IMR-90 (cell line): ENCODE data around the gene ZNF99. TPM values are rescaled to one million over a fixed set of nuclear protein-coding genes. Genes with fewer than 3 reads are reported as not detected.

Source experiments
- ATAC-seq: fragments of 200-7000 bp; cut with Tn5 transposase; 2 replicates; pipeline ENCODE4 v1.9.1; 2020; ENCODE audit warnings: low read depth, mild to moderate bottlenecking, moderate library complexity
- BruUV-seq: library from RNA; stranded (reverse); fragments of 400-500 nt; replicated peaks from 2 replicates; lab custom pipeline; 2021; lab: Mats Ljungman, UMichigan
- CTCF ChIA-PET: fragments of 300-600 bp; formaldehyde crosslinking; extraction: SDS; loops from one replicate; lab custom pipeline; 2021; ENCODE audit warnings: antibody characterized with exemption; lab: Yijun Ruan, JAX
- POLR2A ChIA-PET: fragments of 300-600 bp; sonication (Branson Sonifier 250); formaldehyde crosslinking; loops from one replicate; lab custom pipeline; 2022; ENCODE audit warnings: antibody characterized with exemption; ENCODE audit not compliant: unreplicated experiment; lab: Charles Lee
- DNase-seq: peaks from one replicate; pipeline ENCODE4 v3.0.0; 2013
- H2AFZ ChIP-seq: replicated peaks from 2 replicates; pipeline ENCODE3; 2013; ENCODE audit warnings: low read length, mild to moderate bottlenecking; ENCODE audit not compliant: poor library complexity
- H2AK5ac ChIP-seq: 2 replicates; pipeline ENCODE4 v1.6.1; 2013; ENCODE audit warnings: low read depth, low read length, inconsistent platforms
- H2AK9ac ChIP-seq: replicated peaks from 2 replicates; pipeline ENCODE3; 2013; ENCODE audit warnings: mild to moderate bottlenecking, low read depth, low read length, moderate library complexity; ENCODE audit not compliant: poor library complexity
- H2BK120ac ChIP-seq: 2 replicates; pipeline ENCODE4 v1.6.1; 2013; ENCODE audit warnings: low read depth, low read length, inconsistent platforms
- H2BK15ac ChIP-seq: 3 replicates; pipeline ENCODE4 v1.6.1; 2013; ENCODE audit warnings: low read depth, low read length, inconsistent platforms
- H2BK20ac ChIP-seq: 2 replicates; pipeline ENCODE4 v1.6.1; 2013; ENCODE audit warnings: low read depth, mild to moderate bottlenecking, inconsistent platforms, low read length, moderate library complexity
- H2BK5ac ChIP-seq: 2 replicates; pipeline ENCODE4 v1.6.1; 2013; ENCODE audit warnings: mild to moderate bottlenecking, low read depth, low read length, inconsistent platforms; ENCODE audit not compliant: poor library complexity, severe bottlenecking
- H3K14ac ChIP-seq: replicated peaks from 2 replicates; pipeline ENCODE4 v1.6.1; 2013; ENCODE audit warnings: low read depth, low read length, inconsistent platforms
- H3K18ac ChIP-seq: 2 replicates; pipeline ENCODE4 v1.6.1; 2013; ENCODE audit warnings: low read depth, low read length, control low read depth
- H3K23ac ChIP-seq: 2 replicates; pipeline ENCODE4 v1.6.1; 2013; ENCODE audit warnings: low read depth, low read length, inconsistent platforms
- H3K27ac ChIP-seq: 2 replicates; pipeline ENCODE4 v1.5.1; 2013; ENCODE audit warnings: mild to moderate bottlenecking, control low read depth, low read length; ENCODE audit not compliant: insufficient read depth
- H3K27me3 ChIP-seq: 2 replicates; pipeline ENCODE4 v1.6.1; 2013; ENCODE audit warnings: low read length; ENCODE audit not compliant: control insufficient read depth, insufficient read depth
- H3K36me3 ChIP-seq: 2 replicates; pipeline ENCODE4 v1.6.1; 2013; ENCODE audit warnings: low read length, mixed read lengths; ENCODE audit not compliant: control insufficient read depth, insufficient read depth
- H3K4ac ChIP-seq: 2 replicates; pipeline ENCODE4 v1.6.1; 2013; ENCODE audit warnings: low read depth, low read length, inconsistent platforms
- H3K4me1 ChIP-seq: 2 replicates; pipeline ENCODE4 v1.6.1; 2013; ENCODE audit warnings: low read length, mixed read lengths; ENCODE audit not compliant: control insufficient read depth, insufficient read depth
- H3K4me2 ChIP-seq: 2 replicates; pipeline ENCODE4 v1.6.1; 2013; ENCODE audit warnings: low read depth, mild to moderate bottlenecking, control low read depth, low read length, moderate library complexity
- H3K4me3 ChIP-seq: 2 replicates; pipeline ENCODE4 v1.5.1; 2013; ENCODE audit warnings: low read depth, mild to moderate bottlenecking, control low read depth, low read length, moderate library complexity; ENCODE audit not compliant: insufficient read depth
- H3K56ac ChIP-seq: 2 replicates; pipeline ENCODE4 v1.6.1; 2013; ENCODE audit warnings: low read length, inconsistent platforms; ENCODE audit not compliant: insufficient read depth; ENCODE audit errors: extremely low read depth
- H3K79me1 ChIP-seq, 2 experiments: 2 replicates each; pipeline ENCODE4 v1.6.1; 2013; ENCODE audit warnings: low read length in 2 of 2, inconsistent platforms in 1 of 2, low read depth in 1 of 2
- H3K9ac ChIP-seq: 2 replicates; pipeline ENCODE4 v1.6.1; 2013; ENCODE audit warnings: low read depth, low read length, control low read depth
- H3K9me1 ChIP-seq: 2 replicates; pipeline ENCODE4 v1.6.1; 2013; ENCODE audit warnings: low read length, inconsistent platforms; ENCODE audit not compliant: insufficient read depth
- H3K9me3 ChIP-seq: 2 replicates; pipeline ENCODE4 v1.6.1; 2013; ENCODE audit warnings: low read length; ENCODE audit not compliant: control insufficient read depth, insufficient read depth
- H4K20me1 ChIP-seq: 2 replicates; pipeline ENCODE4 v1.6.1; 2013; ENCODE audit warnings: low read length, inconsistent platforms; ENCODE audit not compliant: insufficient read depth
- H4K5ac ChIP-seq: 2 replicates; pipeline ENCODE4 v1.6.1; 2013; ENCODE audit warnings: mild to moderate bottlenecking, low read depth, low read length, control low read depth
- H4K8ac ChIP-seq, 2 experiments: 2 replicates each; pipeline ENCODE4 v1.6.1; 2013; ENCODE audit warnings: low read depth in 2 of 2, low read length in 2 of 2, control low read depth in 1 of 2, inconsistent platforms in 1 of 2
- H4K91ac ChIP-seq: 2 replicates; pipeline ENCODE4 v1.6.1; 2013; ENCODE audit warnings: low read depth, low read length, inconsistent platforms; ENCODE audit not compliant: insufficient read depth
- BHLHE40 ChIP-seq: fragments of 150-350 bp; IDR thresholded peaks from 2 replicates; pipeline ENCODE4 v1.6.1; 2016; ENCODE audit warnings: mild to moderate bottlenecking, low read depth, low read length
- MXI1 ChIP-seq: IDR thresholded peaks from 2 replicates; pipeline ENCODE4 v1.6.1; 2012; ENCODE audit warnings: low read depth, mild to moderate bottlenecking, low read length, moderate library complexity, borderline replicate concordance
- POLR2A ChIP-seq: IDR thresholded peaks from 2 replicates; pipeline ENCODE4 v1.6.1; 2012; ENCODE audit warnings: mild to moderate bottlenecking, low read depth, low read length
- RAD21 ChIP-seq: IDR thresholded peaks from 2 replicates; pipeline ENCODE4 v1.6.1; 2012; ENCODE audit warnings: low read length, improper control_type of control experiment
- RCOR1 ChIP-seq: IDR thresholded peaks from 2 replicates; pipeline ENCODE4 v1.6.1; 2012; ENCODE audit warnings: mild to moderate bottlenecking, low read length, improper control_type of control experiment; ENCODE audit not compliant: insufficient replicate concordance
- SMC3 ChIP-seq: fragments of 150-350 bp; IDR thresholded peaks from 2 replicates; pipeline ENCODE4 v1.6.1; 2016; ENCODE audit warnings: low read depth, mild to moderate bottlenecking, antibody characterized with exemption, low read length, moderate library complexity
- WGBS, 2 experiments: methylation state at CpG; one replicate each; pipeline versions ENCODE4 v1.1.5 to v1.1.7; 2013; ENCODE audit warnings: missing lambda C conversion rate in 2 of 2; ENCODE audit not compliant: insufficient read length in 1 of 2; ENCODE audit errors: extremely low coverage in 2 of 2; 5-methylcytosine and 5-hydroxymethylcytosine counted together
- dilution Hi-C: fragments of 300-500 bp; cut with HindIII; formaldehyde crosslinking; loops from one replicate; pipeline ENCODE4 v1.14.3; 2018; ENCODE audit warnings: low sequenced_read_pairs; ENCODE audit not compliant: unreplicated experiment
- in situ Hi-C: fragments of 300-500 bp; cut with MboI; formaldehyde crosslinking; loops from 3 replicates; pipeline ENCODE4 v1.14.3; 2019; ENCODE audit warnings: low sequenced_read_pairs, inconsistent platforms, mixed read lengths
- intact Hi-C: fragments of 100-400 bp; cut with micrococcal nuclease; formaldehyde crosslinking; loops from 2 replicates; pipeline ENCODE4 v1.10.0; 2022
- polyA plus RNA-seq, 3 experiments: library from polyadenylated mRNA; depleted of rRNA; stranded (reverse); fragments of >200 nt; gene quantifications; 2 replicates each; pipeline ENCODE4 v1.2.3, GENCODE V29; 2012; ENCODE audit warnings: low replicate concordance in 1 of 3
- total RNA-seq: library from RNA; depleted of rRNA; stranded (reverse); fragments of >200 nt; gene quantifications from 2 replicates; pipeline ENCODE4 v1.2.3, GENCODE V29; 2012
- TF ChIP-seq, protein P1 (sequence below): conservative IDR thresholded peaks from 2 replicates; pipeline ENCODE4 v1.5.1; 2012; ENCODE audit warnings: mild to moderate bottlenecking, low read depth, low read length, improper control_type of control experiment
- TF ChIP-seq, protein P2 (sequence below): fragments of 150-350 bp; IDR thresholded peaks from 2 replicates; pipeline ENCODE4 v1.6.1; 2017; ENCODE audit warnings: mild to moderate bottlenecking, antibody characterized with exemption, low read length, low read depth
- TF ChIP-seq, protein P3 (sequence below): fragments of 150-350 bp; IDR thresholded peaks from 2 replicates; pipeline ENCODE4 v1.6.1; 2016; ENCODE audit warnings: low read depth, mild to moderate bottlenecking, low read length, moderate library complexity, borderline replicate concordance

The ZNF99 gene
- total and polyA plus RNA-seq, 2 of the 4 experiments (the other 2 are of a cell fraction) = not detected

DNA sequence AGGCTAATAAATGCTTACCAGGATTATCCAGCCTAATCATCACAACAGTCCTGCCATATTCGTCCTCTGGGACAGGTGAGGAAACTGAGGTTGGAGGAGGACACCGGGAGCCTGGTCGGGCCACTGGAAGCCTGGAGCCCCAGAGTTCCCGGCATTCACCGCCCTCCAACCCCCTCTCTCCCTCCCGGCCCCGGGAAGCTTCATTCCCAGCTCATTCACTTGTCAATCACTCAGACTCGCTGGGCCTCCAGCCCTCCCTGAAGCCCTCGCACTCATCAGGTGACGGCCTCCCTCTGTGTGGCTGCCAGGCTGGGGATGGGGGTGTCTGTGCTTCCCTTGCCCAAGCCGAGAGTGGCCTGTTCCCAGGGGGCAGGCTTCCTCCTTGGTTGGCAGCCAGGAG is 22.5 kb upstream of the ZNF99 start:
- Histone ChIP-seq H3K4me2 (no peak overlapping the region), H3K4me3 (no peak overlapping the region), H3K23ac (no peak overlapping the region), H2BK120ac (no peak overlapping the region), H4K91ac (no peak overlapping the region), H3K9me1 (no peaks in the 10 kb centered on the region), H2AK9ac (no peak overlapping the region), H4K8ac (no peak overlapping the region), H2BK20ac (no peak overlapping the region), H3K36me3 (no peaks in the 10 kb centered on the region), H3K4ac (no peak overlapping the region), H2AFZ (no peak overlapping the region), H2BK5ac (no peak overlapping the region), H4K20me1 (no peaks in the 10 kb centered on the region), H3K4me1 (no peaks in the 10 kb centered on the region), H3K9ac (no peak overlapping the region), H4K5ac (no peak overlapping the region), H3K14ac (no peak overlapping the region), H3K79me1 (no peaks in the 10 kb centered on the region), H3K9me3 (peaks cover 30% of the 10 kb centered on the region), H3K56ac (no peak overlapping the region), H3K18ac (no peak overlapping the region), H3K27me3 (no peaks in the 10 kb centered on the region), H2BK15ac (no peak overlapping the region), H2AK5ac (no peak overlapping the region), H3K27ac (no peak overlapping the region)
- intact Hi-C loops (no loop called here), in situ Hi-C loops (no loop called here), dilution Hi-C loops (no loop called here)
- no CpG with 5 or more reads among the region's 11 CpGs for WGBS, 2 experiments
- ChIA-PET POLR2A (no interaction called here), CTCF (no interaction called here)
- TF ChIP-seq, protein P1, sequence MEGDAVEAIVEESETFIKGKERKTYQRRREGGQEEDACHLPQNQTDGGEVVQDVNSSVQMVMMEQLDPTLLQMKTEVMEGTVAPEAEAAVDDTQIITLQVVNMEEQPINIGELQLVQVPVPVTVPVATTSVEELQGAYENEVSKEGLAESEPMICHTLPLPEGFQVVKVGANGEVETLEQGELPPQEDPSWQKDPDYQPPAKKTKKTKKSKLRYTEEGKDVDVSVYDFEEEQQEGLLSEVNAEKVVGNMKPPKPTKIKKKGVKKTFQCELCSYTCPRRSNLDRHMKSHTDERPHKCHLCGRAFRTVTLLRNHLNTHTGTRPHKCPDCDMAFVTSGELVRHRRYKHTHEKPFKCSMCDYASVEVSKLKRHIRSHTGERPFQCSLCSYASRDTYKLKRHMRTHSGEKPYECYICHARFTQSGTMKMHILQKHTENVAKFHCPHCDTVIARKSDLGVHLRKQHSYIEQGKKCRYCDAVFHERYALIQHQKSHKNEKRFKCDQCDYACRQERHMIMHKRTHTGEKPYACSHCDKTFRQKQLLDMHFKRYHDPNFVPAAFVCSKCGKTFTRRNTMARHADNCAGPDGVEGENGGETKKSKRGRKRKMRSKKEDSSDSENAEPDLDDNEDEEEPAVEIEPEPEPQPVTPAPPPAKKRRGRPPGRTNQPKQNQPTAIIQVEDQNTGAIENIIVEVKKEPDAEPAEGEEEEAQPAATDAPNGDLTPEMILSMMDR = no peak
- TF ChIP-seq MXI1 = no peak
- no peak for TF ChIP-seq SMC3
- no peak for TF ChIP-seq POLR2A
- TF ChIP-seq, protein P2, sequence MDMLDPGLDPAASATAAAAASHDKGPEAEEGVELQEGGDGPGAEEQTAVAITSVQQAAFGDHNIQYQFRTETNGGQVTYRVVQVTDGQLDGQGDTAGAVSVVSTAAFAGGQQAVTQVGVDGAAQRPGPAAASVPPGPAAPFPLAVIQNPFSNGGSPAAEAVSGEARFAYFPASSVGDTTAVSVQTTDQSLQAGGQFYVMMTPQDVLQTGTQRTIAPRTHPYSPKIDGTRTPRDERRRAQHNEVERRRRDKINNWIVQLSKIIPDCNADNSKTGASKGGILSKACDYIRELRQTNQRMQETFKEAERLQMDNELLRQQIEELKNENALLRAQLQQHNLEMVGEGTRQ = no peak
- TF ChIP-seq BHLHE40 = no peak
- TF ChIP-seq RCOR1 = no peak
- no peak for TF ChIP-seq RAD21
- TF ChIP-seq, protein P3, sequence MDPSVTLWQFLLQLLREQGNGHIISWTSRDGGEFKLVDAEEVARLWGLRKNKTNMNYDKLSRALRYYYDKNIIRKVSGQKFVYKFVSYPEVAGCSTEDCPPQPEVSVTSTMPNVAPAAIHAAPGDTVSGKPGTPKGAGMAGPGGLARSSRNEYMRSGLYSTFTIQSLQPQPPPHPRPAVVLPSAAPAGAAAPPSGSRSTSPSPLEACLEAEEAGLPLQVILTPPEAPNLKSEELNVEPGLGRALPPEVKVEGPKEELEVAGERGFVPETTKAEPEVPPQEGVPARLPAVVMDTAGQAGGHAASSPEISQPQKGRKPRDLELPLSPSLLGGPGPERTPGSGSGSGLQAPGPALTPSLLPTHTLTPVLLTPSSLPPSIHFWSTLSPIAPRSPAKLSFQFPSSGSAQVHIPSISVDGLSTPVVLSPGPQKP = no peak
- DNase-seq (no peak), ATAC-seq (no peak)
- BruUV-seq = no TSS peak
